GM15510 (cell line): ENCODE results near the gene CCL14.

Experiments
- POLR2A ChIP-seq: IDR thresholded peaks from 3 replicates; pipeline ENCODE4 v1.6.1; 2011; ENCODE audit warnings: borderline replicate concordance; ENCODE audit not compliant: insufficient read length; ENCODE audit errors: extremely low read depth

CCL14 gene

DNA sequence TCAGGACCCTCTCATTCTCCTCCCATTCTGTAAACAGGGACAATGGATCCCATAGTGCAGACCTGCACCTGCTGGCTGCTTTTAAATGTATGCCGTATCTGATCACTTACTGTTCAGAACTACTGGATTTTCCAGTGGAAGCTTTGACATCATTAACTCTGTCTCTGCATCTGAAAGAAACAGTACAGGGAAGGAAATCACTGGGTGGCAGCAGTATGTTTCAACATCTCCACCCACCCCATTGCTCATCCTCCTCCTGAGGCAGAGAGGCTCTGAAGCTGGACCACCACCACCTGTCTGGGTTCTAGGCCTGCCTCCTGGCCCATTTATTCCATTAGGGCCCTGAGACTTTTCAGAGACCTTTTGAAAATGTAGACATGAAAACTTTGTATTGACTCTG is 12.2 kb upstream of the CCL14 start:
- no peak for TF ChIP-seq POLR2A

DNA sequence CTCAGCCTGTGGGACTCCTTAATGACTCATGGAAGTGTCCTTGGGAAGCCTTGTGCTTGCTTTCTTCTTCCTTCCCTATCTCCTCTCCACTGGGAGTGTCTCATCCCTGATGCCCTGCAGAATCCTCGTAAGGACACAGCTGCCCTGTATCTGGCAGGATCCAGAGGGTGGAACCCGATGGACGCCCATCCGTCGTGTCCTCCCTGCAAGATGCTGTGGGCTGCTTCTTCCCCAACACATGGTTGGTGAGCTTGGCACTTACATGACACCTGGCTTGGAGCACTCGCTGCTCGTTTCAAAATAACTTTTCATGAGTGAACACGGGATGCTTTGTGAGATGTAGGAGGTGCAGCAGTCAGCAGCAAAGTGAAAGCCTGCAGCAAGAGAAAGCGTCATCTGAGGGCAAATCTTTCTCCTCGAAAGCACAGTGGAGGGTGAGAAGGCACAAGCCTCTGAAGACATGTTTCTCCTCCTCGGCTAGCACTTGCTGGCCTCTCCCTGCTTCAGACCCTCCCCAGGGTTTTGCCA is 11.6 kb upstream of the CCL14 start:
- no peak for TF ChIP-seq POLR2A

- no peak for TF ChIP-seq POLR2A
Observed at GRCh38 chr17:35991075-35991474, 4.5 kb upstream of the CCL14 start.

- no peak for TF ChIP-seq POLR2A
Observed at GRCh38 chr17:35988164-35988563, 1.6 kb upstream of the CCL14 start.

GRCh38 chr17:35984140-35984539 is 2.4 kb downstream of the CCL14 start:
- TF ChIP-seq POLR2A, result no peak

GRCh38 chr17:35982409-35983191 is 3.9 kb downstream of the CCL14 start:
- no peak for TF ChIP-seq POLR2A

DNA sequence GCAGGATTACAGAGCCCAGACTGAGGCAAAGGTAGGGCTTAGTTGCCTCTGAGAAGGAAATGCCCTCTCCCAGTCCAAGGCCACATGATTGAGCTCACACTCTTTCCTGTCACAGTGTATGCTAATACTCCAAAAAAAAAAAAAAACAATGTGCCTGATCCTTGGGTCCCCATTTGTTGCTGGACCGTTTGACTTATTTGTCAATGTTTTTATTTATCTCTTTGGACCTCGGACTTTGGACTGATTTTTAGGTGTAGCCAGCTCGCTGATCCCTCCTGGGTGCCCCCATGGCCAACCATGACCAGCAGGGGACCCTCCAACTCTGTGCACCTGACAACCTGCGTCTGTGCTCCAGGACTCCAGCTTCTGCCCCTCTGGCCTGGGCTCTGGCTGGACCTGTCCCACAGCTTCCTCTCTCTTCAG is 4.6 kb downstream of the CCL14 start:
- TF ChIP-seq POLR2A, result no peak

- no peak for TF ChIP-seq POLR2A
Observed at GRCh38 chr17:35981246-35981645, 5.3 kb downstream of the CCL14 start, which contains the start of gene CCL16. Gene CCL16 (minus strand): TSS chr17:35981497. CDS start chr17:35981420, 77 bp downstream.

GRCh38 chr17:35978346-35978745 is 8.2 kb downstream of the CCL14 start:
- TF ChIP-seq POLR2A, result no peak

GRCh38 chr17:35977509-35977908 is 9.0 kb downstream of the CCL14 start:
- TF ChIP-seq POLR2A, result no peak

DNA sequence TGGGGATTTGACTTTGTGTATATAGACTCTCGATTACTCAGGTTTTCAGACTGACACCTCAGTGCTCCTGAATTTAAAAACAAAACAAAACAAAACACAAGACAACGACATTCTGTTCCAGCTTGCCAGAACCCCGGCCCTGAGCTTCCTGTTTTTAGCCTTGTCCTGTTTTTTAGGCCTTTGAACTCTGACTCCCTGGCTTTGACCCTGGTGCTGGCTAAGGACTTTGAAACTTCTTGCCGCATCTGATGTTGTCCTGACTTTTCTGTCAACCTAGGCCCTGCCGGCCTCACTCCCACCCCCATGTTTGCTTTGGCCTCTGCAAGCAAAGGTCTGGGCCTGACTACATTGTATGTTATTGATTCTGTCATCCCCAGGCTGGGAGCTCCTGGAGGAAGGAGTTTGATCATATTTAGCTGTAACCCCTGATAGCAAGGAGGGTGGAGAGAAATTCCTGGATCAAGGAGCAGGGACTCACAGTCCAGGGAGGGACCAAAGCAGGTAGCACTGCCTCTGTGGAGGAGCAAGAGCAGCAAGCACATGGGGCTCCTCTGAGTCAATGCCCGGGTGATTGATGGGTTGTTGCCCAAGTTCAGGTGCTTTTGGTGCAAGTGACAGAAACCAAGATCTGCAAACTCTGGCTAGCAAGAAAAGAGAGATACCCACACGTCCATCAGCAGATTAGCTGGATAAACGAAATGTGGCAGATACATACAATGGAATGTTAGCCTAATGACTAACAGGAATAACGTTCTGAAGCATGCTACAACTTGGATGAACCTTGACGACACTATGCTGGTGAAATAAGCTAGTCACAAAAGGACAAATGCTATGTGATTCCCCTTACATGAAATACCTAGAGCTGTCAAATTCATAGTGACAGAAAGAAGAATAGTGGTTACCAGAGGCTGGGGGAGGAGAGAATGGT is 12.9 kb downstream of the CCL14 start:
- TF ChIP-seq POLR2A, result no peak

DNA sequence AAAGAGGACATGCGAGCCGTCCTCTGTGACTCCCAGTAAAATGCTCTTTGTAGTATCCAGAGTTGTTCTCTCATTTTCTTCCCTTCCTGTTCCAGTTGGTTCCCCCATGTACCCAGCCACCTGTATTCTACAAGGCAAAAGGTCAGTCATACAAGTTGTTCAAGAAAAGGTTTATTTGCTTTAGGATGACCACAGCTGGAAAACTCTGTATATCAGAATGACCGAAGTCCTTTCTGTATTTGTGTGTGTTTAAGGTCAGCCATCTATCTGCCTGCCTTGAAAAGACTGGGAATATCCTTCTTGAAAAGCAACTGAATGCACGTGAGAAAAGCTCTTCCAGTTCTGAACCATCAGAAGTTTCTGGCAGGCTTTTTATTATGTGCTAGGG is 13.6 kb downstream of the CCL14 start:
- TF ChIP-seq POLR2A, result no peak

GRCh38 chr17:35972535-35972934 is 14.0 kb downstream of the CCL14 start:
- TF ChIP-seq POLR2A, result no peak

- TF ChIP-seq POLR2A, result no peak
Observed at GRCh38 chr17:35972066-35972465, 14.5 kb downstream of the CCL14 start.
